GM19025 (cell line): ENCODE data around the gene OPN1SW.
A peak's percentile ranks its signal among the peaks of the same experiment; 100 is the strongest.

Experiments used
- ATAC-seq: cut with Tn5 transposase; IDR thresholded peaks from one replicate; pipeline ENCODE4 v1.9.1; 2021; ENCODE audit warnings: mild to moderate bottlenecking, low read depth, moderate library complexity; ENCODE audit not compliant: unreplicated experiment

Gene OPN1SW

GRCh38 chr7:128794020-128794419, 18.4 kb upstream of the OPN1SW start:
- ATAC-seq, result no peak

GRCh38 chr7:128793181-128793547, 17.6 kb upstream of the OPN1SW start:
- ATAC-seq, result no peak

- ATAC-seq, result no peak
Observed at GRCh38 chr7:128792471-128793180, 17.0 kb upstream of the OPN1SW start.

- no peak for ATAC-seq
Observed at GRCh38 chr7:128791972-128792327, 16.4 kb upstream of the OPN1SW start.

- ATAC-seq, result peak; percentile 86
Observed at GRCh38 chr7:128791121-128791971, 15.8 kb upstream of the OPN1SW start, which contains the start of gene CCDC136. CCDC136 (plus strand) TSS chr7:128791968; CDS start chr7:128792412, 444 bp downstream.

GRCh38 chr7:128790315-128791041, 14.9 kb upstream of the OPN1SW start:
- no peak for ATAC-seq

GRCh38 chr7:128788446-128789412, 13.1 kb upstream of the OPN1SW start:
- no peak for ATAC-seq

- ATAC-seq, result no peak
Observed at GRCh38 chr7:128785738-128786137, 10.1 kb upstream of the OPN1SW start.

GRCh38 chr7:128783143-128783861, 7.7 kb upstream of the OPN1SW start:
- no peak for ATAC-seq

- no peak for ATAC-seq
Observed at GRCh38 chr7:128781851-128782250, 6.3 kb upstream of the OPN1SW start.

GRCh38 chr7:128781126-128781525, 5.5 kb upstream of the OPN1SW start:
- ATAC-seq, result no peak

- ATAC-seq, result no peak
Observed at GRCh38 chr7:128778946-128779345, 3.4 kb upstream of the OPN1SW start.

- no peak for ATAC-seq
Observed at GRCh38 chr7:128777156-128778123, 1.8 kb upstream of the OPN1SW start.

GRCh38 chr7:128774921-128775320, 673 bp downstream of the OPN1SW start:
- ATAC-seq, result no peak

- no peak for ATAC-seq
Observed at GRCh38 chr7:128774029-128774689, 1.4 kb downstream of the OPN1SW start.

GRCh38 chr7:128773604-128774003, 2.0 kb downstream of the OPN1SW start:
- ATAC-seq, result no peak

- ATAC-seq, result no peak
Observed at GRCh38 chr7:128770233-128770632, 5.4 kb downstream of the OPN1SW start.
